Skeletal muscle tissue (tissue), 5 donors: ENCODE measurements around the gene RING1. TPM values are rescaled to one million over a fixed set of nuclear protein-coding genes. Genes with fewer than 3 reads are reported as not detected.

Experiments
- H3K27ac ChIP-seq: one replicate; pipeline ENCODE4 v1.7.0; 2013; ENCODE audit warnings: mild to moderate bottlenecking, low read depth, low read length, inconsistent platforms
- H3K27me3 ChIP-seq, 3 donors: one replicate each; pipeline ENCODE4 v1.7.0; 2013; ENCODE audit warnings: low read length in 3 of 3; ENCODE audit not compliant: control insufficient read depth in 3 of 3, insufficient read depth in 3 of 3
- H3K36me3 ChIP-seq, 3 donors: one replicate each; pipeline ENCODE4 v1.7.0; 2013; ENCODE audit warnings: low read length in 3 of 3; ENCODE audit not compliant: control insufficient read depth in 3 of 3, insufficient read depth in 3 of 3
- H3K4me1 ChIP-seq, 3 donors: one replicate each; pipeline ENCODE4 v1.7.0; 2013; ENCODE audit warnings: low read length in 3 of 3, mild to moderate bottlenecking in 3 of 3; ENCODE audit not compliant: control insufficient read depth in 3 of 3, insufficient read depth in 3 of 3
- H3K4me3 ChIP-seq, 3 donors: one replicate each; pipeline ENCODE4 v1.7.0; 2013; ENCODE audit warnings: low read length in 3 of 3
- H3K9ac ChIP-seq, 3 donors: one replicate each; pipeline ENCODE4 v1.7.0; 2013; ENCODE audit warnings: low read length in 3 of 3, mild to moderate bottlenecking in 3 of 3, moderate library complexity in 2 of 3, low read depth in 1 of 3
- H3K9me3 ChIP-seq, 3 donors: one replicate each; pipeline ENCODE4 v1.7.0; 2013; ENCODE audit warnings: low read length in 3 of 3; ENCODE audit not compliant: control insufficient read depth in 3 of 3
- small RNA-seq: library from RNA; depleted of rRNA; stranded (forward); fragments of <200 nt; gene quantifications from one replicate; pipeline ENCODE3, GENCODE V24; 2014
- total RNA-seq: library from RNA; depleted of rRNA; stranded (reverse); fragments of >200 nt; gene quantifications from one replicate; pipeline ENCODE4 v1.2.3, GENCODE V29; 2014
- donor health status: Osteomylitis.

Gene RING1
- total RNA-seq, 1 donor from 2014 or later, result 20.4 TPM

GRCh38 chr6:33251395-33252012 lies 43.2 kb downstream of the RING1 start:
- no peaks in the 10 kb centered on the region for H3K9me3 ChIP-seq
- H3K27me3 ChIP-seq, result no peaks in the 10 kb centered on the region
- H3K9ac ChIP-seq, result no peak overlapping the region
- H3K36me3 ChIP-seq, result peaks cover 5 to 18% (median 14%) of the 10 kb centered on the region in 3 donors
- H3K4me3 ChIP-seq, result no peak overlapping the region
- peaks cover 21 to 23% (median 22%) of the 10 kb centered on the region in 3 donors for H3K4me1 ChIP-seq
- H3K27ac ChIP-seq, result no peak overlapping the region

- no peak overlapping the region for H3K4me3 ChIP-seq
- H3K9ac ChIP-seq, result no peak overlapping the region
- H3K27ac ChIP-seq, result no peak overlapping the region
- H3K36me3 ChIP-seq, result peaks cover 8 to 21% (median 16%) of the 10 kb centered on the region in 3 donors
- H3K4me1 ChIP-seq, result peaks cover 21 to 23% (median 22%) of the 10 kb centered on the region in 3 donors
- H3K9me3 ChIP-seq, result no peaks in the 10 kb centered on the region
- H3K27me3 ChIP-seq, result no peaks in the 10 kb centered on the region
Measured at GRCh38 chr6:33252759-33253158, 44.5 kb downstream of the RING1 start.

DNA sequence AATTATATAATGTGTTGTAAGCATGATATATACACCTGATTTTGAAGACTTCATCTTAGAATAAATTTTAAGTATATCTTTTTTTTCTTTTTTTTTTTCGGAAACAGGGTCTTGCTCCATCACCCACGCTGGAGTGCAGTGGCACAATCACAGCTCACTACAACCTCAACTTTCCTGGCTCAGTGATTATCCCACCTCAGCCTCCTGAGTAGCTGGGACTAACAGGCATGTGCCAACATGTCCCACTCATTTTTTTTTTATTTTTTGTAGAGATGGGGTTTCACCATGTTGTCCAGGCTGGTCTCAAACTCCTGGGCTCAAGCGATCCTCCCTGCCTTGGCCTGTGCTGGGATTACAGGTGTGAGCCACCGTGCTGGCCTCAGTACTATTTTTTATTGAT lies 46.3 kb downstream of the RING1 start:
- Histone ChIP-seq H3K27me3 (no peaks in the 10 kb centered on the region), H3K4me1 (peaks cover 9 to 12% (median 10%) of the 10 kb centered on the region in 3 donors), H3K4me3 (no peak overlapping the region), H3K9me3 (no peaks in the 10 kb centered on the region), H3K36me3 (peaks cover 13 to 32% (median 19%) of the 10 kb centered on the region in 3 donors), H3K27ac (no peak overlapping the region), H3K9ac (no peak overlapping the region)

- no peaks in the 10 kb centered on the region for H3K4me1 ChIP-seq
- H3K36me3 ChIP-seq, result peaks cover 23 to 43% (median 26%) of the 10 kb centered on the region in 3 donors
- no peak overlapping the region for H3K27ac ChIP-seq
- H3K9me3 ChIP-seq, result no peaks in the 10 kb centered on the region
- H3K9ac ChIP-seq, result no peak overlapping the region
- no peak overlapping the region for H3K4me3 ChIP-seq
- H3K27me3 ChIP-seq, result no peaks in the 10 kb centered on the region
Measured at GRCh38 chr6:33259032-33259431, 50.7 kb downstream of the RING1 start.

Small RNAs within 50 kb of the gene (small RNA-seq; reads per million reads assigned to genes)
- gene MIR219A1 (0.97 reads per million, percentile 77 among the genes with 10 or more reads in this experiment), gene RNY4P10 (0.16 reads per million)

Other genes starting within 250 kb of the RING1 start
- 36.5 TPM for gene BRD2, start 239.9 kb upstream of the RING1 start, total RNA-seq
- gene HLA-DOA, start 198.9 kb upstream of the RING1 start, total RNA-seq, result 1.0 TPM
- gene HLA-DPA1, start 134.9 kb upstream of the RING1 start, total RNA-seq, result 14.6 TPM
- 9.9 TPM for gene HLA-DPB1, start 132.5 kb upstream of the RING1 start, total RNA-seq
- gene COL11A2, start 16.0 kb upstream of the RING1 start, total RNA-seq, result 28.7 TPM
- 17.7 TPM for gene RXRB, start 7.8 kb upstream of the RING1 start, total RNA-seq
- gene SLC39A7, start 7.6 kb upstream of the RING1 start, total RNA-seq, result 53.2 TPM
- gene HSD17B8, start 3.8 kb upstream of the RING1 start, total RNA-seq, result 15.7 TPM
- 43.8 TPM for gene VPS52, start 63.4 kb downstream of the RING1 start, total RNA-seq
- gene RPS18, start 63.6 kb downstream of the RING1 start, total RNA-seq, result 8,222 TPM
- gene B3GALT4, start 68.6 kb downstream of the RING1 start, total RNA-seq, result 2.1 TPM
- 67.3 TPM for gene WDR46, start 80.7 kb downstream of the RING1 start, total RNA-seq
- 27.1 TPM for gene PFDN6, start 81.1 kb downstream of the RING1 start, total RNA-seq
- 18.3 TPM for gene RGL2, start 90.4 kb downstream of the RING1 start, total RNA-seq
- gene TAPBP, start 105.6 kb downstream of the RING1 start, total RNA-seq, result 16.7 TPM
- gene ZBTB22, start 109.2 kb downstream of the RING1 start, total RNA-seq, result 17.7 TPM
- 15.1 TPM for gene DAXX, start 114.5 kb downstream of the RING1 start, total RNA-seq
- 12.0 TPM for gene KIFC1, start 183.3 kb downstream of the RING1 start, total RNA-seq
- 5.7 TPM for gene PHF1, start 202.5 kb downstream of the RING1 start, total RNA-seq
- gene CUTA, start 209.6 kb downstream of the RING1 start, total RNA-seq, result 73.1 TPM
- 1.6 TPM for gene SYNGAP1, start 211.6 kb downstream of the RING1 start, total RNA-seq
- gene ZBTB9, start 246.1 kb downstream of the RING1 start, total RNA-seq, result 11.0 TPM